Lung (tissue), 12 donors: ENCODE measurements around the gene CFAP74. TPM values are rescaled to one million over a fixed set of nuclear protein-coding genes. Genes with fewer than 3 reads are reported as not detected.

Source experiments
- ATAC-seq: fragments of 200-7000 bp; cut with Tn5 transposase; one replicate; pipeline ENCODE4 v1.9.1; 2020; ENCODE audit warnings: moderate number of reproducible peaks; ENCODE audit not compliant: insufficient read depth, low FRiP score
- DNase-seq, 3 donors: peaks; one replicate each; pipeline ENCODE4 v3.0.0-alpha.2; 2013 to 2017
- H3K27ac ChIP-seq, 2 donors: one replicate each; pipeline ENCODE4 v1.5.1; 2013; ENCODE audit warnings: mild to moderate bottlenecking in 2 of 2, moderate library complexity in 2 of 2, control low read depth in 1 of 2, inconsistent platforms in 1 of 2, low read depth in 1 of 2, low read length in 1 of 2
- H3K27me3 ChIP-seq, 3 donors: one replicate each; pipeline ENCODE4 v1.5.1; 2013; ENCODE audit warnings: low read length in 2 of 3; ENCODE audit not compliant: control insufficient read depth in 3 of 3, insufficient read depth in 3 of 3
- H3K36me3 ChIP-seq, 4 donors: one replicate each; pipeline ENCODE4 v1.5.1; 2013; ENCODE audit warnings: low read length in 4 of 4, mild to moderate bottlenecking in 1 of 4, moderate library complexity in 1 of 4; ENCODE audit not compliant: control insufficient read depth in 4 of 4, insufficient read depth in 4 of 4
- H3K4me1 ChIP-seq, 5 donors: one replicate each; pipeline ENCODE4 v1.5.1; 2013; ENCODE audit warnings: low read length in 5 of 5, mild to moderate bottlenecking in 2 of 5, moderate library complexity in 1 of 5; ENCODE audit not compliant: control insufficient read depth in 5 of 5, insufficient read depth in 5 of 5
- H3K4me3 ChIP-seq: one replicate; pipeline ENCODE4 v1.5.1; 2013; ENCODE audit warnings: mild to moderate bottlenecking, control low read depth, moderate library complexity
- H3K9ac ChIP-seq, 2 donors: one replicate each; pipeline ENCODE4 v1.5.1; 2013; ENCODE audit warnings: low read length in 2 of 2, control low read depth in 1 of 2; ENCODE audit not compliant: insufficient read depth in 1 of 2
- H3K9me3 ChIP-seq, 4 donors: one replicate each; pipeline ENCODE4 v1.5.1; 2013; ENCODE audit warnings: low read length in 3 of 4, mild to moderate bottlenecking in 1 of 4, moderate library complexity in 1 of 4; ENCODE audit not compliant: control insufficient read depth in 4 of 4, insufficient read depth in 3 of 4
- CTCF ChIP-seq: IDR thresholded peaks from 2 replicates; pipeline ENCODE4 v1.5.1; 2012; ENCODE audit warnings: mild to moderate bottlenecking; ENCODE audit errors: control extremely low read depth, extremely low read depth
- WGBS, 2 donors: extraction: QIAGEN DNeasy Blood & Tissue Kit; methylation state at CpG; one replicate each; pipeline ENCODE4 v1.1.7; 2013; 5-methylcytosine and 5-hydroxymethylcytosine counted together
- polyA plus RNA-seq, 2 donors: library from polyadenylated mRNA; stranded (reverse); fragments of 200-250 nt; gene quantifications; one replicate each; pipeline ENCODE4 v1.2.1, GENCODE V29; 2013
- total RNA-seq, 2 donors: library from RNA; depleted of rRNA in 1 of 2; stranded (reverse); fragments of >200 nt in 1 of 2; gene quantifications; one replicate each; pipeline ENCODE4 v1.2.1, GENCODE V29; 2014 to 2021
- donor health status: control.
- donor health status: control.
- donor health status: Bipolar disorder and iron deficiency.
- donor health status: healthy.
- donor health status: DM: yes; HTN: yes; CAD: no.

CFAP74 gene
- total and polyA plus RNA-seq, 4 donors, result 3.1 to 20.8 (median 5.3) TPM

GRCh38 chr1:1921901-1922701 lies 81.5 kb downstream of the CFAP74 start:
- no peak overlapping the region for H3K27ac ChIP-seq
- no peak overlapping the region for H3K9ac ChIP-seq
- H3K4me1 ChIP-seq, result peaks cover 0 to 12% (median 1%) of the 10 kb centered on the region in 5 donors
- H3K4me3 ChIP-seq, result no peak overlapping the region
- 93 to 94% methylated on average over 16 of the region's 16 CpGs for WGBS, 2 donors
- DNase-seq, result peak in 1 of 3 donors; percentile 7
- no peak for TF ChIP-seq CTCF
- no peaks in the 10 kb centered on the region for H3K9me3 ChIP-seq
- ATAC-seq, result no peak
- H3K36me3 ChIP-seq, result no peaks in the 10 kb centered on the region
- peaks cover 0 to 4% (median 0%) of the 10 kb centered on the region in 3 donors for H3K27me3 ChIP-seq

DNA sequence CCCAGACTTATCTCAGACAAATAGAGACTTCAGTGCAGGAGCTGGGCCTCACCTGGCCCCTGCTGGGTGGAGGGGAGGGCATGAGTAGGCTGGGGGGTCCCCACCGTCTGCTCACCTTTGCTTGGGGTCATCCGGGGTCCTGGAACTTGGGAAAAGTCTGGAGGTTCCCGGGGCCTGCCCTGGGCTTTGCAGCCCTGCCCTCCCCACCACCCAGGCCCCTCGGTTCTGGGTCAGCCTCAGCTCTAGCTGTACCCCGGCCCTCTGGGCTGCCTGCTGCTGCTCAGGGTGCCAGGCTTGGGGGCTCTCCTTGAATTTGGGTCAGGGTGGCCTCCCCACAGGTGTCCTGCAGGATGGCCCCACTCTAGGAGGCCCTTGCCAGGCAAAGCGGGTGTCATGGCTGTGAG lies 82.1 kb downstream of the CFAP74 start:
- no peak overlapping the region for H3K9ac ChIP-seq
- no peak overlapping the region for H3K4me3 ChIP-seq
- peaks cover 0 to 4% (median 0%) of the 10 kb centered on the region in 3 donors for H3K27me3 ChIP-seq
- no peaks in the 10 kb centered on the region for H3K36me3 ChIP-seq
- peak in 1 of 3 donors; percentile 10 for DNase-seq
- no peak overlapping the region for H3K27ac ChIP-seq
- no peak for ATAC-seq
- TF ChIP-seq CTCF, result no peak
- WGBS, 2 donors, result 88 to 91% methylated on average over 6 of the region's 6 CpGs
- peaks cover 0 to 12% (median 3%) of the 10 kb centered on the region in 5 donors for H3K4me1 ChIP-seq
- H3K9me3 ChIP-seq, result no peaks in the 10 kb centered on the region

- peak in 1 of 3 donors; percentile 12 for DNase-seq
- 85 to 89% methylated on average over 25 to 27 of the region's 27 CpGs for WGBS, 2 donors
- Histone ChIP-seq H3K4me1 (peaks cover 0 to 12% (median 3%) of the 10 kb centered on the region in 5 donors), H3K36me3 (no peaks in the 10 kb centered on the region), H3K27ac (no peak overlapping the region), H3K27me3 (peaks cover 0 to 4% (median 0%) of the 10 kb centered on the region in 3 donors), H3K9ac (no peak overlapping the region), H3K4me3 (no peak overlapping the region), H3K9me3 (no peaks in the 10 kb centered on the region)
- no peak for ATAC-seq
- no peak for TF ChIP-seq CTCF
Observed at GRCh38 chr1:1920608-1921458, 82.8 kb downstream of the CFAP74 start.
